Heart left ventricle (tissue), 13 donors: ENCODE results near the gene INSR.

Experiments
- CTCF ChIP-seq, 12 donors: fragments of 200-600 bp; sonication (generic) in 4 of 12; IDR thresholded peaks; one replicate each; pipeline versions ENCODE4 v1.5.0 to v1.8.0; 2018 to 2022; ENCODE audit warnings: antibody characterized with exemption in 12 of 12, mild to moderate bottlenecking in 5 of 12
- POLR2A ChIP-seq, 2 donors: fragments of 450-650 bp; IDR thresholded peaks; one replicate each; pipeline ENCODE4 v1.6.1; 2017; ENCODE audit warnings: antibody characterized with exemption in 2 of 2, mild to moderate bottlenecking in 2 of 2, moderate library complexity in 2 of 2
- donor health status: ischemic (EF 13 %, LVEDD 7.1; RV severe dilation, severe dysfunction).
- donor health status: DM: no; HTN: yes; CAD: no.
- donor health status: DM: no; HTN: no; CAD: no.
- donor health status: ischemic (EF 25% LVEDD 6.9; RV normal size, moderate dysfunction).
- donor health status: ischemic (EF 25% LVEDD 5.7; RV mildly dilated, moderate dysfunction).
- donor health status: ischemic (EF 35%, LVEDD 5.7; RV mildly dilated, moderate dysfunction).
- donor health status: nonischemic (EF 11% LVEDD 7.7; RV severe dilation, severe dysfunction).
- donor health status: DM: yes; HTN: yes; CAD: no.
- donor health status: PGD.
- donor health status: ischemic (EF 29% LVEDD 5.4; RV normal size, mild dysfunction).
- donor health status: nonischemic (EF 23%, LVEDD 6.1; RV moderate dilation, normal function).

DNA sequence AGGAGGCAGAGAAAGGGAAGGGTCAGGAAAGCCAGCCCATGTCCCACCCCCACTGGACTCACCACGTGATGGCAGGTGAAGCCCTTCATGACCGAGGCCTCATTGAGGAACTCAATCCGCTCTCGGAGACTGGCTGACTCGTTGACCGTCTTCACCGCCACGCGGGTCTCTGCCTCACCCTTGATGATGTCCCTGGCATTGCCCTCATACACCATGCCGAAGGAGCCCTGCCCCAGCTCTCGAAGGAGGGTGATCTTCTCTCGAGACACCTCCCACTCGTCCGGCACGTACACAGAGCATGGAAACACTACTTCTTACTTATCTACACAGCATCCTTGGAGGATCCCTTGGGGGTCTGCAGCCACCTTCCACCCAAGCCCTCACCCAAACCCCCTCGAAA is 169.0 kb downstream of the INSR start:
- TF ChIP-seq CTCF (IDR thresholded peaks at IDR 0.05) (no peak), POLR2A (IDR thresholded peaks at IDR 0.05) (no peak)
